Measurements from ENCODE around the gene PKP4.

The PKP4 gene

GRCh38 chr2:158557752-158558151 lies 101.0 kb downstream of the PKP4 start:
- Histone ChIP-seq H2AFZ (ENCODE audit: low read length) (no peak overlapping the region), H3K4me3 (ENCODE audit: low read depth, low read length, poor library complexity, severe bottlenecking) (no peak overlapping the region), H4K20me1 (ENCODE audit: insufficient read depth, low read length) (no peaks in the 10 kb centered on the region), H3K9me3 (ENCODE audit: low read length) (no peaks in the 10 kb centered on the region), H3K36me3 (ENCODE audit: insufficient read depth, low read length) (no peaks in the 10 kb centered on the region), H3K27me3 (ENCODE audit: insufficient read depth, low read length) (no peaks in the 10 kb centered on the region), H3F3A (ENCODE audit: insufficient read depth, low read length) (no peaks in the 10 kb centered on the region), H3K4me1 (ENCODE audit: insufficient read depth, low read length, severe bottlenecking) (no peaks in the 10 kb centered on the region), H3K9ac (ENCODE audit: low read length) (no peak overlapping the region), H3K27ac (ENCODE audit: low read depth, low read length, poor library complexity, severe bottlenecking) (no peak overlapping the region), H3K9me2 (ENCODE audit: low read depth, low read length) (no peaks in the 10 kb centered on the region), H3K4me2 (ENCODE audit: low read length) (no peak overlapping the region), H3K79me2 (ENCODE audit: insufficient read depth, low read length) (no peaks in the 10 kb centered on the region)
- TF ChIP-seq EZH2 (IDR thresholded peaks at IDR 0.05; ENCODE audit: borderline replicate concordance, low read length) = no peak
- TF ChIP-seq CTCF (IDR thresholded peaks at IDR 0.05; ENCODE audit: low read length) = no peak

GRCh38 chr2:158559252-158559651 lies 102.5 kb downstream of the PKP4 start:
- Histone ChIP-seq H3K9me3 (ENCODE audit: low read length) (no peaks in the 10 kb centered on the region), H4K20me1 (ENCODE audit: insufficient read depth, low read length) (no peaks in the 10 kb centered on the region), H2AFZ (ENCODE audit: low read length) (no peak overlapping the region), H3K9ac (ENCODE audit: low read length) (no peak overlapping the region), H3K4me1 (ENCODE audit: insufficient read depth, low read length, severe bottlenecking) (no peaks in the 10 kb centered on the region), H3K36me3 (ENCODE audit: insufficient read depth, low read length) (no peaks in the 10 kb centered on the region), H3K9me2 (ENCODE audit: low read depth, low read length) (no peaks in the 10 kb centered on the region), H3K27me3 (ENCODE audit: insufficient read depth, low read length) (no peaks in the 10 kb centered on the region), H3K4me3 (ENCODE audit: low read depth, low read length, poor library complexity, severe bottlenecking) (no peak overlapping the region), H3K4me2 (ENCODE audit: low read length) (no peak overlapping the region), H3K27ac (ENCODE audit: low read depth, low read length, poor library complexity, severe bottlenecking) (no peak overlapping the region), H3F3A (ENCODE audit: insufficient read depth, low read length) (no peaks in the 10 kb centered on the region), H3K79me2 (ENCODE audit: insufficient read depth, low read length) (no peaks in the 10 kb centered on the region)
- TF ChIP-seq CTCF (IDR thresholded peaks at IDR 0.05; ENCODE audit: low read length) = no peak
- TF ChIP-seq EZH2 (IDR thresholded peaks at IDR 0.05; ENCODE audit: borderline replicate concordance, low read length) = no peak

- Histone ChIP-seq H2AFZ (ENCODE audit: low read length) (no peak overlapping the region), H3K4me1 (ENCODE audit: insufficient read depth, low read length, severe bottlenecking) (no peaks in the 10 kb centered on the region), H3F3A (ENCODE audit: insufficient read depth, low read length) (no peaks in the 10 kb centered on the region), H3K36me3 (ENCODE audit: insufficient read depth, low read length) (no peaks in the 10 kb centered on the region), H3K9me2 (ENCODE audit: low read depth, low read length) (no peaks in the 10 kb centered on the region), H3K27me3 (ENCODE audit: insufficient read depth, low read length) (no peaks in the 10 kb centered on the region), H3K9ac (ENCODE audit: low read length) (no peak overlapping the region), H3K4me3 (ENCODE audit: low read depth, low read length, poor library complexity, severe bottlenecking) (no peak overlapping the region), H3K27ac (ENCODE audit: low read depth, low read length, poor library complexity, severe bottlenecking) (no peak overlapping the region), H3K9me3 (ENCODE audit: low read length) (no peaks in the 10 kb centered on the region), H3K79me2 (ENCODE audit: insufficient read depth, low read length) (no peaks in the 10 kb centered on the region), H4K20me1 (ENCODE audit: insufficient read depth, low read length) (no peaks in the 10 kb centered on the region), H3K4me2 (ENCODE audit: low read length) (no peak overlapping the region)
- TF ChIP-seq EZH2 (IDR thresholded peaks at IDR 0.05; ENCODE audit: borderline replicate concordance, low read length) (no peak), CTCF (IDR thresholded peaks at IDR 0.05; ENCODE audit: low read length) (no peak)
Measured at GRCh38 chr2:158560259-158560658, 103.5 kb downstream of the PKP4 start.
